ENCODE results near the gene AZGP1. TPM values are rescaled to one million over a fixed set of nuclear protein-coding genes. Genes with fewer than 3 reads are reported as not detected.

Gene AZGP1
- 0.31 TPM in 1 of 5 replicates, not detected in the others for total RNA-seq (2022; extraction: Qiagen RNA extraction; ENCODE audit: low read depth)

GRCh38 chr7:99975782-99976521, at the start of gene AZGP1:
Gene AZGP1, minus strand, starts transcription at chr7:99976031. Its CDS starts 11 bp downstream, at chr7:99976020.

GRCh38 chr7:100015232-100016214, 39.7 kb upstream of the AZGP1 start, which contains the start of gene ZKSCAN1:
Gene ZKSCAN1, plus strand, starts transcription at chr7:100015596. Its CDS starts 7,911 bp downstream, at chr7:100023507.

GRCh38 chr7:99928994-99929729, 46.7 kb downstream of the AZGP1 start, which contains the start of gene GJC3:
Gene GJC3, minus strand, starts transcription at chr7:99929620. Its CDS starts 0 bp downstream, at chr7:99929620.

GRCh38 chr7:99918959-99919813, 56.6 kb downstream of the AZGP1 start, which contains the start of gene TRIM4:
Gene TRIM4, minus strand, starts transcription at chr7:99919530. Its CDS starts 129 bp downstream, at chr7:99919401.

Other genes starting within 250 kb of the AZGP1 start
- not detected in 5 replicates for gene CYP3A7, start 240.8 kb downstream of the AZGP1 start, total RNA-seq (2022; extraction: Qiagen RNA extraction; ENCODE audit: low read depth)
- not detected in 5 replicates for gene CYP3A4, start 191.8 kb downstream of the AZGP1 start, total RNA-seq (2022; extraction: Qiagen RNA extraction; ENCODE audit: low read depth)
- gene CYP3A43, start 148.0 kb downstream of the AZGP1 start, total RNA-seq (2022; extraction: Qiagen RNA extraction; ENCODE audit: low read depth) = not detected in 5 replicates
- not detected in 5 replicates for gene OR2AE1, start 99.0 kb downstream of the AZGP1 start, total RNA-seq (2022; extraction: Qiagen RNA extraction; ENCODE audit: low read depth)
- gene TRIM4, start 56.5 kb downstream of the AZGP1 start, total RNA-seq (2022; extraction: Qiagen RNA extraction; ENCODE audit: low read depth) = 23.0 to 34.7 TPM (median 27.0 TPM) in 5 replicates
- gene GJC3, start 46.4 kb downstream of the AZGP1 start, total RNA-seq (2022; extraction: Qiagen RNA extraction; ENCODE audit: low read depth) = not detected in 5 replicates
- 5.8 to 11.6 TPM (median 8.9 TPM) in 5 replicates for gene ZKSCAN1, start 39.6 kb upstream of the AZGP1 start, total RNA-seq (2022; extraction: Qiagen RNA extraction; ENCODE audit: low read depth)
- 8.3 to 11.5 TPM (median 10.0 TPM) in 5 replicates for gene ZSCAN21, start 73.7 kb upstream of the AZGP1 start, total RNA-seq (2022; extraction: Qiagen RNA extraction; ENCODE audit: low read depth)
- 17.2 to 21.9 TPM (median 20.4 TPM) in 5 replicates for gene ZNF3, start 105.7 kb upstream of the AZGP1 start, total RNA-seq (2022; extraction: Qiagen RNA extraction; ENCODE audit: low read depth)
- 143 to 198 TPM (median 176 TPM) in 5 replicates for gene COPS6, start 112.9 kb upstream of the AZGP1 start, total RNA-seq (2022; extraction: Qiagen RNA extraction; ENCODE audit: low read depth)
- gene MCM7, start 125.4 kb upstream of the AZGP1 start, total RNA-seq (2022; extraction: Qiagen RNA extraction; ENCODE audit: low read depth) = 205 to 248 TPM (median 245 TPM) in 5 replicates
- 12.8 to 17.5 TPM (median 16.1 TPM) in 5 replicates for gene AP4M1, start 125.6 kb upstream of the AZGP1 start, total RNA-seq (2022; extraction: Qiagen RNA extraction; ENCODE audit: low read depth)
- 57.0 to 69.0 TPM (median 65.2 TPM) in 5 replicates for gene TAF6, start 143.3 kb upstream of the AZGP1 start, total RNA-seq (2022; extraction: Qiagen RNA extraction; ENCODE audit: low read depth)
- gene CNPY4, start 143.6 kb upstream of the AZGP1 start, total RNA-seq (2022; extraction: Qiagen RNA extraction; ENCODE audit: low read depth) = 10.6 to 13.4 TPM (median 11.9 TPM) in 5 replicates
- 2.8 to 3.5 TPM (median 3.0 TPM) in 5 replicates for gene MBLAC1, start 150.9 kb upstream of the AZGP1 start, total RNA-seq (2022; extraction: Qiagen RNA extraction; ENCODE audit: low read depth)
- gene LAMTOR4, start 172.9 kb upstream of the AZGP1 start, total RNA-seq (2022; extraction: Qiagen RNA extraction; ENCODE audit: low read depth) = 133 to 186 TPM (median 171 TPM) in 5 replicates
- 8.3 to 14.8 TPM (median 12.9 TPM) in 5 replicates for gene TRAPPC14, start 182.7 kb upstream of the AZGP1 start, total RNA-seq (2022; extraction: Qiagen RNA extraction; ENCODE audit: low read depth)
- 0.14 to 0.27 TPM in 2 of 5 replicates, not detected in the others for gene GAL3ST4, start 192.6 kb upstream of the AZGP1 start, total RNA-seq (2022; extraction: Qiagen RNA extraction; ENCODE audit: low read depth)
- gene GPC2, start 201.3 kb upstream of the AZGP1 start, total RNA-seq (2022; extraction: Qiagen RNA extraction; ENCODE audit: low read depth) = 0.37 to 1.0 TPM (median 0.92 TPM) in 5 replicates
- gene STAG3, start 201.9 kb upstream of the AZGP1 start, total RNA-seq (2022; extraction: Qiagen RNA extraction; ENCODE audit: low read depth) = 0.06 to 0.40 TPM (median 0.21 TPM) in 5 replicates
- gene PVRIG, start 243.9 kb upstream of the AZGP1 start, total RNA-seq (2022; extraction: Qiagen RNA extraction; ENCODE audit: low read depth) = not detected in 5 replicates